ENCODE data around the gene CACNA1B.

Gene CACNA1B

GRCh38 chr9:137878146-137878941, 762 bp downstream of the CACNA1B start:
- Histone ChIP-seq H3K79me2 (ENCODE audit: insufficient read depth, low read length) (no peaks in the 10 kb centered on the region), H3K4me3 (ENCODE audit: low read depth in 1 of 2, low read length in 2 of 2) (no peak overlapping the region), H3K4me1 (ENCODE audit: insufficient read depth, low read length) (no peaks in the 10 kb centered on the region), H3K9ac (ENCODE audit: low read depth, low read length) (no peak overlapping the region), H4K20me1 (ENCODE audit: insufficient read depth, low read length) (peaks cover 4% of the 10 kb centered on the region; the same call in 1 of the 2 replicates), H3K27ac (ENCODE audit: low read length) (no peak overlapping the region), H3K36me3 (ENCODE audit: insufficient read depth, low read length) (no peaks in the 10 kb centered on the region), H2AFZ (ENCODE audit: low read depth, low read length) (no peak overlapping the region), H3K4me2 (ENCODE audit: insufficient read depth, low read length) (no peak overlapping the region), H3K9me3 (ENCODE audit: insufficient read depth, low read length, severe bottlenecking) (no peaks in the 10 kb centered on the region), H3K27me3 (ENCODE audit: insufficient read depth, low read length, poor library complexity) (no peaks in the 10 kb centered on the region)
- TF ChIP-seq EZH2 (IDR thresholded peaks at IDR 0.05; ENCODE audit: borderline replicate concordance, low read depth, low read length, severe bottlenecking): no peak
- DNase-seq (no peak), ATAC-seq (ENCODE audit: insufficient read depth, low read depth) (no peak)

DNA sequence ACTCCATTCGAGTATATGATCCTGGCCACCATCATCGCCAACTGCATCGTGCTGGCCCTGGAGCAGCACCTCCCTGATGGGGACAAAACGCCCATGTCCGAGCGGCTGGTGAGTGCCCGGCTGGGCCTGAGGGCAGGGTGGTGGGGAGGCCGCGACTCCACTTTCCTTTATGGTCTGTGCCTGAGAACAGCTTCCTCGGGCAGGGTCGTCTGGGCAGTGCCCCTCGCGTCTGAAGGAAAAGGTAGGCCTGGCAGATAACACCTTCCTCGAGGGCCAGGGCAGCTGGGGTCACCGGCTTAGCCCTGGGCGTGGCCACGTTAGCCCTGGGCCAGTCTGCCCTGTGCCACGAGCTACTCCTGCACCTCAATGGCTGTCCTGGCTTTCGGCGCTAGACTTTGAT, 1.5 kb downstream of the CACNA1B start:
- no peak for DNase-seq
- Histone ChIP-seq H3K27me3 (ENCODE audit: insufficient read depth, low read length, poor library complexity) (no peaks in the 10 kb centered on the region), H3K36me3 (ENCODE audit: insufficient read depth, low read length) (no peaks in the 10 kb centered on the region), H2AFZ (ENCODE audit: low read depth, low read length) (no peak overlapping the region), H3K4me1 (ENCODE audit: insufficient read depth, low read length) (no peaks in the 10 kb centered on the region), H4K20me1 (ENCODE audit: insufficient read depth, low read length) (peaks cover 4% of the 10 kb centered on the region; the same call in 1 of the 2 replicates), H3K4me3 (ENCODE audit: low read depth in 1 of 2, low read length in 2 of 2) (no peak overlapping the region), H3K4me2 (ENCODE audit: insufficient read depth, low read length) (no peak overlapping the region), H3K79me2 (ENCODE audit: insufficient read depth, low read length) (no peaks in the 10 kb centered on the region), H3K27ac (ENCODE audit: low read length) (no peak overlapping the region), H3K9me3 (ENCODE audit: insufficient read depth, low read length, severe bottlenecking) (no peaks in the 10 kb centered on the region), H3K9ac (ENCODE audit: low read depth, low read length) (no peak overlapping the region)
- no peak for ATAC-seq (ENCODE audit: insufficient read depth, low read depth)
- TF ChIP-seq, protein P1, sequence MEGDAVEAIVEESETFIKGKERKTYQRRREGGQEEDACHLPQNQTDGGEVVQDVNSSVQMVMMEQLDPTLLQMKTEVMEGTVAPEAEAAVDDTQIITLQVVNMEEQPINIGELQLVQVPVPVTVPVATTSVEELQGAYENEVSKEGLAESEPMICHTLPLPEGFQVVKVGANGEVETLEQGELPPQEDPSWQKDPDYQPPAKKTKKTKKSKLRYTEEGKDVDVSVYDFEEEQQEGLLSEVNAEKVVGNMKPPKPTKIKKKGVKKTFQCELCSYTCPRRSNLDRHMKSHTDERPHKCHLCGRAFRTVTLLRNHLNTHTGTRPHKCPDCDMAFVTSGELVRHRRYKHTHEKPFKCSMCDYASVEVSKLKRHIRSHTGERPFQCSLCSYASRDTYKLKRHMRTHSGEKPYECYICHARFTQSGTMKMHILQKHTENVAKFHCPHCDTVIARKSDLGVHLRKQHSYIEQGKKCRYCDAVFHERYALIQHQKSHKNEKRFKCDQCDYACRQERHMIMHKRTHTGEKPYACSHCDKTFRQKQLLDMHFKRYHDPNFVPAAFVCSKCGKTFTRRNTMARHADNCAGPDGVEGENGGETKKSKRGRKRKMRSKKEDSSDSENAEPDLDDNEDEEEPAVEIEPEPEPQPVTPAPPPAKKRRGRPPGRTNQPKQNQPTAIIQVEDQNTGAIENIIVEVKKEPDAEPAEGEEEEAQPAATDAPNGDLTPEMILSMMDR (IDR thresholded peaks at IDR 0.05; ENCODE audit: borderline replicate concordance, extremely low read depth, low read length, poor library complexity, severe bottlenecking): no peak
- no peak for TF ChIP-seq EZH2 (IDR thresholded peaks at IDR 0.05; ENCODE audit: borderline replicate concordance, low read depth, low read length, severe bottlenecking)

- DNase-seq (no peak), ATAC-seq (ENCODE audit: insufficient read depth, low read depth) (no peak)
- Histone ChIP-seq H3K4me3 (ENCODE audit: low read depth in 1 of 2, low read length in 2 of 2) (no peak overlapping the region), H3K9ac (ENCODE audit: low read depth, low read length) (no peak overlapping the region), H3K27me3 (ENCODE audit: insufficient read depth, low read length, poor library complexity) (no peaks in the 10 kb centered on the region), H3K4me1 (ENCODE audit: insufficient read depth, low read length) (no peaks in the 10 kb centered on the region), H3K27ac (ENCODE audit: low read length) (no peak overlapping the region), H2AFZ (ENCODE audit: low read depth, low read length) (no peak overlapping the region), H3K4me2 (ENCODE audit: insufficient read depth, low read length) (no peak overlapping the region), H3K79me2 (ENCODE audit: insufficient read depth, low read length) (no peaks in the 10 kb centered on the region), H4K20me1 (ENCODE audit: insufficient read depth, low read length) (peaks cover 4% of the 10 kb centered on the region; the same call in 1 of the 2 replicates), H3K9me3 (ENCODE audit: insufficient read depth, low read length, severe bottlenecking) (no peaks in the 10 kb centered on the region), H3K36me3 (ENCODE audit: insufficient read depth, low read length) (no peaks in the 10 kb centered on the region)
- TF ChIP-seq, protein P1 (IDR thresholded peaks at IDR 0.05; ENCODE audit: borderline replicate concordance, extremely low read depth, low read length, poor library complexity, severe bottlenecking): no peak
- no peak for TF ChIP-seq EZH2 (IDR thresholded peaks at IDR 0.05; ENCODE audit: borderline replicate concordance, low read depth, low read length, severe bottlenecking)
These were observed 2.1 kb downstream of the CACNA1B start for GRCh38 chr9:137879566-137880150.
